MM.1S (cell line): Measurements from ENCODE around the gene FBXL2.

Experiments used
- DNase-seq: peaks from one replicate; pipeline ENCODE4 v3.0.0-alpha.2; 2015
- H2AFZ ChIP-seq: fragments of 300-600 bp; sonication (generic); 2 replicates; pipeline ENCODE4 v1.6.0; 2016; ENCODE audit warnings: antibody characterized with exemption, low read length
- H3F3A ChIP-seq: fragments of 300-600 bp; sonication (generic); 2 replicates; pipeline ENCODE4 v1.6.1; 2016; ENCODE audit warnings: mild to moderate bottlenecking, antibody characterized with exemption, low read length, moderate library complexity, mixed read lengths; ENCODE audit not compliant: insufficient read depth
- H3K27ac ChIP-seq: fragments of 300-600 bp; sonication (generic); 2 replicates; pipeline ENCODE4 v1.5.1; 2016; ENCODE audit warnings: mild to moderate bottlenecking, low read length
- H3K27me3 ChIP-seq: fragments of 300-600 bp; sonication (generic); replicated peaks from 2 replicates; pipeline ENCODE4 v1.6.0; 2016; ENCODE audit warnings: low read length; ENCODE audit not compliant: insufficient read depth
- H3K36me3 ChIP-seq: fragments of 300-600 bp; sonication (generic); replicated peaks from 2 replicates; pipeline ENCODE4 v1.6.1; 2016; ENCODE audit warnings: mild to moderate bottlenecking, low read length, mixed read lengths; ENCODE audit not compliant: insufficient read depth
- H3K4me1 ChIP-seq: fragments of 300-600 bp; sonication (generic); 2 replicates; pipeline ENCODE4 v1.6.1; 2016; ENCODE audit warnings: low read length, mixed read lengths
- H3K4me2 ChIP-seq: fragments of 300-600 bp; sonication (generic); 2 replicates; pipeline ENCODE4 v1.6.0; 2016; ENCODE audit warnings: low read depth, low read length
- H3K4me3 ChIP-seq: fragments of 300-600 bp; sonication (generic); 2 replicates; pipeline ENCODE4 v1.5.1; 2016; ENCODE audit warnings: low read length, mixed read lengths
- H3K79me2 ChIP-seq: fragments of 300-600 bp; sonication (generic); 2 replicates; pipeline ENCODE4 v1.6.1; 2016; ENCODE audit warnings: mixed run types, low read length, mixed read lengths
- H3K9ac ChIP-seq: fragments of 300-600 bp; sonication (generic); 2 replicates; pipeline ENCODE4 v1.6.1; 2016; ENCODE audit warnings: low read length, mixed read lengths
- H3K9me2 ChIP-seq: fragments of 300-600 bp; sonication (generic); replicated peaks from 2 replicates; pipeline ENCODE4 v1.6.1; 2016; ENCODE audit warnings: mild to moderate bottlenecking, low read length, mixed read lengths; ENCODE audit not compliant: insufficient read depth
- H3K9me3 ChIP-seq: fragments of 300-600 bp; sonication (generic); replicated peaks from 2 replicates; pipeline ENCODE4 v1.6.1; 2016; ENCODE audit warnings: mild to moderate bottlenecking, low read length, mixed read lengths; ENCODE audit not compliant: insufficient read depth
- H4K20me1 ChIP-seq: fragments of 300-600 bp; sonication (generic); 2 replicates; pipeline ENCODE4 v1.6.1; 2016; ENCODE audit warnings: mild to moderate bottlenecking, low read length, moderate library complexity, mixed read lengths; ENCODE audit not compliant: insufficient read depth
- EZH2 ChIP-seq: fragments of 300-600 bp; sonication (generic); optimal IDR thresholded peaks from 2 replicates; pipeline ENCODE3; 2017; ENCODE audit warnings: low read depth, mild to moderate bottlenecking, antibody characterized with exemption, low read length, mixed read lengths
- EZH2phosphoT487 ChIP-seq: fragments of 300-600 bp; sonication (generic); IDR thresholded peaks from 2 replicates; pipeline ENCODE4 v1.6.1; 2018; ENCODE audit warnings: antibody characterized with exemption, low read length
- TF ChIP-seq, protein P1 (sequence below): fragments of 300-600 bp; sonication (generic); IDR thresholded peaks from 2 replicates; pipeline ENCODE4 v1.5.1; 2016; ENCODE audit warnings: antibody characterized with exemption, low read length, mixed read lengths

FBXL2 gene

GRCh38 chr3:33315826-33316225 is 38.6 kb downstream of the FBXL2 start:
- Histone ChIP-seq H3K9me2 (no peaks in the 10 kb centered on the region), H3K79me2 (no peaks in the 10 kb centered on the region), H3K4me3 (no peak overlapping the region), H4K20me1 (no peaks in the 10 kb centered on the region), H3F3A (no peaks in the 10 kb centered on the region), H3K27ac (no peak overlapping the region), H3K4me1 (peaks cover 20% of the 10 kb centered on the region), H3K9ac (no peak overlapping the region), H2AFZ (no peak overlapping the region), H3K27me3 (no peaks in the 10 kb centered on the region), H3K9me3 (no peaks in the 10 kb centered on the region), H3K4me2 (no peak overlapping the region), H3K36me3 (no peaks in the 10 kb centered on the region)
- TF ChIP-seq, protein P1, sequence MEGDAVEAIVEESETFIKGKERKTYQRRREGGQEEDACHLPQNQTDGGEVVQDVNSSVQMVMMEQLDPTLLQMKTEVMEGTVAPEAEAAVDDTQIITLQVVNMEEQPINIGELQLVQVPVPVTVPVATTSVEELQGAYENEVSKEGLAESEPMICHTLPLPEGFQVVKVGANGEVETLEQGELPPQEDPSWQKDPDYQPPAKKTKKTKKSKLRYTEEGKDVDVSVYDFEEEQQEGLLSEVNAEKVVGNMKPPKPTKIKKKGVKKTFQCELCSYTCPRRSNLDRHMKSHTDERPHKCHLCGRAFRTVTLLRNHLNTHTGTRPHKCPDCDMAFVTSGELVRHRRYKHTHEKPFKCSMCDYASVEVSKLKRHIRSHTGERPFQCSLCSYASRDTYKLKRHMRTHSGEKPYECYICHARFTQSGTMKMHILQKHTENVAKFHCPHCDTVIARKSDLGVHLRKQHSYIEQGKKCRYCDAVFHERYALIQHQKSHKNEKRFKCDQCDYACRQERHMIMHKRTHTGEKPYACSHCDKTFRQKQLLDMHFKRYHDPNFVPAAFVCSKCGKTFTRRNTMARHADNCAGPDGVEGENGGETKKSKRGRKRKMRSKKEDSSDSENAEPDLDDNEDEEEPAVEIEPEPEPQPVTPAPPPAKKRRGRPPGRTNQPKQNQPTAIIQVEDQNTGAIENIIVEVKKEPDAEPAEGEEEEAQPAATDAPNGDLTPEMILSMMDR = no peak
- TF ChIP-seq EZH2 (no peak), EZH2phosphoT487 (no peak)
- no peak for DNase-seq

DNA sequence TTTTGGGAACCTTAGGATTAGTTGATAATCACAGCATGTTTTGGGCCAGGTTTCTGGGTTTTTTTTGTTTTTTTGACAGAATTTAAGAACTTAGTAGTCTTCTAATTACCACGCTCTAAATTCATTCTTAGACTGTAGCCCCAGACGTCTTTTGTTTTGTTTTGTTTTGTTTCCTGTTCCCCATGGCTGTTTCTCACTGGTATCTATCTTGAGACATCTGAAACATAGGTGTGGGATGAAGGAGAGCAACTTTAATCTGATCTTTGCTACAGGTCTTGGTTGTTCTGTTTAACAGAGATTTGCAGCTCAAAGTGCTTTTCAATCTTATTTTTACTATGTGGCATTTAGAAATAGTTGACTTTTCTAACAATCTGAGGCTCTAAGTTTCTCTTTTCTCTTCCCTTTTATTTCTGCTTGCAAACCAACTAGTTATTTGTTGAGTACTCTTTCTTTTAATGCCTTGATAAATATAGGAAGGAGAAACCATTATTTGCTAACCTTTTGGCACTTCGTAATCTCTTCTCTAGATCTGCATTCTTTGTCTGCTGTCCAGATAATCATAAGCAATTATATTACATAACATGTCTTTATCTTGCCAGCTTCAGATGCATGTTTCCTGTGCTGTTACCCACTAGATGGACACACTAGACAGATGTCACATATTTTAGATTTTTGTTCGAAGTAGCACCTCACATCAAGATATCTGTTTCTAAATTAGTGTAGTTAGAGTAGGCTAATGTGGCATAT is 40.9 kb downstream of the FBXL2 start:
- peak; percentile 23 for DNase-seq
- Histone ChIP-seq H3K27ac (peak overlapping the region; percentile 39; the same call in 1 of the 2 replicates), H2AFZ (peak overlapping the region; percentile 37; the same call in 1 of the 2 replicates)

GRCh38 chr3:33318710-33319380 is 41.6 kb downstream of the FBXL2 start:
- Histone ChIP-seq H2AFZ (no peak overlapping the region), H3K4me1 (peaks cover 20% of the 10 kb centered on the region), H3K9me3 (no peaks in the 10 kb centered on the region), H4K20me1 (no peaks in the 10 kb centered on the region), H3K4me3 (no peak overlapping the region), H3K79me2 (no peaks in the 10 kb centered on the region), H3K4me2 (peak overlapping the region; percentile 42), H3K27me3 (no peaks in the 10 kb centered on the region), H3K36me3 (no peaks in the 10 kb centered on the region), H3F3A (no peaks in the 10 kb centered on the region), H3K9ac (no peak overlapping the region), H3K9me2 (no peaks in the 10 kb centered on the region), H3K27ac (no peak overlapping the region)
- no peak for DNase-seq
- no peak for TF ChIP-seq EZH2
- TF ChIP-seq, protein P1 = peak; percentile 6; the same call in 1 of the 2 replicates

More for the DNA sequence above, 40.9 kb downstream of the FBXL2 start:
- H3K27me3 ChIP-seq = no peaks in the 10 kb centered on the region
- H3F3A ChIP-seq = no peaks in the 10 kb centered on the region
- H3K4me1 ChIP-seq = peaks cover 20% of the 10 kb centered on the region
- H3K79me2 ChIP-seq = no peaks in the 10 kb centered on the region
- H3K9ac ChIP-seq = no peak overlapping the region
- peak overlapping the region; percentile 42 for H3K4me2 ChIP-seq
- no peaks in the 10 kb centered on the region for H3K9me2 ChIP-seq
- H3K4me3 ChIP-seq = peak overlapping the region; percentile 21; the same call in 1 of the 2 replicates
- no peaks in the 10 kb centered on the region for H3K9me3 ChIP-seq
- H4K20me1 ChIP-seq = no peaks in the 10 kb centered on the region
- no peak for TF ChIP-seq EZH2
- TF ChIP-seq EZH2phosphoT487 = no peak
- TF ChIP-seq, protein P1 = no peak
- no peaks in the 10 kb centered on the region for H3K36me3 ChIP-seq
